Tibial nerve (tissue), 4 donors: ENCODE measurements around the gene RRP36.

ENCODE experiments used
- EP300 ChIP-seq, 2 donors: sonication (generic); formaldehyde crosslinking; IDR thresholded peaks; one replicate each; pipeline ENCODE4 v1.6.1; 2017; ENCODE audit warnings: antibody characterized with exemption in 2 of 2, mild to moderate bottlenecking in 1 of 2
- POLR2A ChIP-seq, 2 donors: fragments of 450-650 bp; IDR thresholded peaks; one replicate each; pipeline ENCODE4 v1.6.1; 2017; ENCODE audit warnings: antibody characterized with exemption in 2 of 2, mild to moderate bottlenecking in 2 of 2, moderate library complexity in 2 of 2
- TF ChIP-seq, protein P1 (sequence below), 5 experiments: fragments of 200-600 bp in 3 of 5; fragments of 450-650 bp in 2 of 5; sonication (generic) in 3 of 5; IDR thresholded peaks; one replicate each; pipeline ENCODE4 v1.5.1; 2016 to 2019; ENCODE audit warnings: antibody characterized with exemption in 5 of 5, mild to moderate bottlenecking in 3 of 5, moderate library complexity in 2 of 5

DNA sequence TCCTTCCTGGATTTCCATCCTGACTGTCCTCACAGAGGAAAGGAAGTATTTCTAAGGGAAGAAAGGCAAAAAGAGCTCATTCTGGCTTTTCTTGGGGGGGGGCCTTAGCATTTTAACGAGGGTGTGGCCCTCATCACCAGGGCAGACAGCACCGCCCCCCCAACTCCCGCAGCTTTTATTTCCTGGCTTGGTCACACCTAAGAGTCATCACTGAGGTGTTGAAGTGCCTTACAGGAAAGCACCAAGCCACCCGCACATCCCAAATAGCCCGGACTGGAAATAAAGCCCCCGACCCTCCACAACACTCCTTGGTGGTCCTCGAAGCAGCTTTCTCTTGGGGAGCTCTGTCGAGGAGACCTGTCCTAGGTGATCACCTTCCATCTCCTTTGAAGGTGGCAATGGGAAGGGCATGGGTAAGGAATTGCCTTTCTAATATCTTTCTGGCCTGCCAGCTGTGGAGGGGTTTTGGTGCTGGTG lies 55.9 kb downstream of the RRP36 start:
- TF ChIP-seq, protein P1, sequence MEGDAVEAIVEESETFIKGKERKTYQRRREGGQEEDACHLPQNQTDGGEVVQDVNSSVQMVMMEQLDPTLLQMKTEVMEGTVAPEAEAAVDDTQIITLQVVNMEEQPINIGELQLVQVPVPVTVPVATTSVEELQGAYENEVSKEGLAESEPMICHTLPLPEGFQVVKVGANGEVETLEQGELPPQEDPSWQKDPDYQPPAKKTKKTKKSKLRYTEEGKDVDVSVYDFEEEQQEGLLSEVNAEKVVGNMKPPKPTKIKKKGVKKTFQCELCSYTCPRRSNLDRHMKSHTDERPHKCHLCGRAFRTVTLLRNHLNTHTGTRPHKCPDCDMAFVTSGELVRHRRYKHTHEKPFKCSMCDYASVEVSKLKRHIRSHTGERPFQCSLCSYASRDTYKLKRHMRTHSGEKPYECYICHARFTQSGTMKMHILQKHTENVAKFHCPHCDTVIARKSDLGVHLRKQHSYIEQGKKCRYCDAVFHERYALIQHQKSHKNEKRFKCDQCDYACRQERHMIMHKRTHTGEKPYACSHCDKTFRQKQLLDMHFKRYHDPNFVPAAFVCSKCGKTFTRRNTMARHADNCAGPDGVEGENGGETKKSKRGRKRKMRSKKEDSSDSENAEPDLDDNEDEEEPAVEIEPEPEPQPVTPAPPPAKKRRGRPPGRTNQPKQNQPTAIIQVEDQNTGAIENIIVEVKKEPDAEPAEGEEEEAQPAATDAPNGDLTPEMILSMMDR (IDR thresholded peaks at IDR 0.05): no peak
- TF ChIP-seq POLR2A (IDR thresholded peaks at IDR 0.05) (no peak), EP300 (IDR thresholded peaks at IDR 0.05) (no peak)
